NCI-H1417 (cell line): ENCODE results near the gene NCAPH2.

Experiments used
- DNase-seq, 3 experiments: peaks; one replicate each; lab custom pipeline; 2025; lab: John Stamatoyannopoulos, UW

Gene NCAPH2

GRCh38 chr22:50490531-50491308 lies 17.3 kb upstream of the NCAPH2 start:
- DNase-seq, result no peak

GRCh38 chr22:50497093-50497492 lies 10.9 kb upstream of the NCAPH2 start:
- no peak for DNase-seq

DNA sequence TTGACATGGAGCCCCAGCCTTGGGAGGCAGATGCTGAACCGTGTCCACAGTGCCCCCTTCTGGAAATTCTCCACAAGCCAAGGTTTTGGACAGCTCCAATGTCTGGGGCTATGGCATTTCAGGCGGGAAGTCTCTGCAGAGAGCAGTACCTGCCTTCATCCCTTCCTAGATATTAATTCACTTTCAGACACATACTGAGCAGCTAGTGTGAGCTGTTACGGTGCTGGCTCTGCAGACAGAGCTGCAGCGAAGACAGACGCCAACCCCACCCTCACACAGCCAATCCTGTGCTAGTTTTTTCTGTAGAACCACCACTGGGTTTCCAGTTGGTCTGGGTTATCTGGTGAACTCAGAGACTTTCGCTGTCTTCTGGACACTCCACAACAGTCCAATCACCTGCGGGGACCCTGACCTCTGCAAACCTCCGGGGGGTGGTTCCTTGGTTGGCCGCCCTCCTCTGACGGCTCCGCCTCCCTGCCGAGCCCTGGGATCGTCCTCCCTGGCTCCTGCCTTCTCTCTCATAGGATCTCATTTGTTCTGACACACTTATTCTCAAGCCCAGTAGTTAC lies 9.6 kb upstream of the NCAPH2 start:
- DNase-seq, result peak in 2 of 3 experiments; percentile 35 to 61

DNA sequence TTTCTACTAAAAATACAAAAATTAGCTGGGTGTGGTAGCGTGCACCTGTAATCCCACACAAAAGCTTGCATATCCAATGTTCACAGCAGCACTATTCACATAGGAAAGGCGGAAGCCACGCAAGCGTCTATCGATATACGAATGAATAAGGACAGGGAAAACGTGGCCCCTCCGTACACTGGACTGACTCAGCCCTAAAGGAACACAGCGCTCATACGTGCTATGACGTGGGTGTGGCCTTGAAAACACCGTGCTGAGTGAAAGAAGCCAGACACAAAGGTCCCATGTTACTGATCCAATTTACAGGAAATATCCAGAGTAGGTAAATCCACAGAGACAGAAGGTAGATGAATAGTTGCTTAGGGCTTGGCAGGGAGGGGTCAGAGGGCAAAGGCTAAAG lies 7.6 kb upstream of the NCAPH2 start:
- no peak for DNase-seq

GRCh38 chr22:50502096-50502495 lies 5.9 kb upstream of the NCAPH2 start:
- DNase-seq, result no peak

DNA sequence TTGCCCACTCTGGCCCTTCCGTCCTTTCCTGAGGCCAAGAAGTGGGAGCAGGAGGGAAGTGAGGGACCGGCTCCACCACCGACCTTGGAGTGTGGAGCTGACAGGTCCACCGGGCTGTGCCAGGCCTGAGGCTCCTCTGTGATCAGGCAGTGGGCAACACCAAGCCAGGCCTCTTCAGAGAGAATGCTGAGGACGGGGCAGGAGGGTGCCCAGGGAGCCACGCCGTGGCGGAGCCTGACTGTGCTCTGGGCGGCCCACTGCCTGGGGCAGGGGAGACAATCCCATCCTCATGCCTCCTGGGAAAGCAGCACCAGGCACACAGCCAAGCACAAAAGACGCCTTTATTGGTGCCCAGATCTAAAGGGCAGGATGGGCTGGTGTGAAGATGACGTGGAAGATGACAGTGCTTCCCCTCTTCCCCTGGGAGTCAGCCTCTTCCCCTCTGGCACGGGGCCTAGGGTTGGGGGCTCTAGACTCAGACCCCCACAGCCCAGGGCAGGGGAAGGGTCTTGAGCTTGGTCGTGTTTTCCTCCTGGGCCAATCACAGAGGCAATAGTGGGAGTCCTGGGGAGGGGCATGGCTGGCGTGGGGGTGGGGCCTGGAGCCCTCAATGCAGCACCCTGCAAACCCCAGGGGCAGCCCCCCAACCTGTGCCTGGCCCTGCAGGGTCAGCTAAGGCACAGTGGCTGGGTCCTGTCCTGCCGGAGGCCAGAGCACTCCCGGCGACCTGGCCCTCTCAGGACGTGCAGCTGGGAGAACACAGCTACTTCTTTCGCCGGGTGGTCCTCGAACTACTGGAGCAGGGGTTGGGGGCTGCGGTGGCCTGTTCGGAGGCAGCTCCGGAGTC lies 5.2 kb upstream of the NCAPH2 start:
- no peak for DNase-seq

GRCh38 chr22:50503475-50504145 lies 4.4 kb upstream of the NCAPH2 start:
- no peak for DNase-seq

DNA sequence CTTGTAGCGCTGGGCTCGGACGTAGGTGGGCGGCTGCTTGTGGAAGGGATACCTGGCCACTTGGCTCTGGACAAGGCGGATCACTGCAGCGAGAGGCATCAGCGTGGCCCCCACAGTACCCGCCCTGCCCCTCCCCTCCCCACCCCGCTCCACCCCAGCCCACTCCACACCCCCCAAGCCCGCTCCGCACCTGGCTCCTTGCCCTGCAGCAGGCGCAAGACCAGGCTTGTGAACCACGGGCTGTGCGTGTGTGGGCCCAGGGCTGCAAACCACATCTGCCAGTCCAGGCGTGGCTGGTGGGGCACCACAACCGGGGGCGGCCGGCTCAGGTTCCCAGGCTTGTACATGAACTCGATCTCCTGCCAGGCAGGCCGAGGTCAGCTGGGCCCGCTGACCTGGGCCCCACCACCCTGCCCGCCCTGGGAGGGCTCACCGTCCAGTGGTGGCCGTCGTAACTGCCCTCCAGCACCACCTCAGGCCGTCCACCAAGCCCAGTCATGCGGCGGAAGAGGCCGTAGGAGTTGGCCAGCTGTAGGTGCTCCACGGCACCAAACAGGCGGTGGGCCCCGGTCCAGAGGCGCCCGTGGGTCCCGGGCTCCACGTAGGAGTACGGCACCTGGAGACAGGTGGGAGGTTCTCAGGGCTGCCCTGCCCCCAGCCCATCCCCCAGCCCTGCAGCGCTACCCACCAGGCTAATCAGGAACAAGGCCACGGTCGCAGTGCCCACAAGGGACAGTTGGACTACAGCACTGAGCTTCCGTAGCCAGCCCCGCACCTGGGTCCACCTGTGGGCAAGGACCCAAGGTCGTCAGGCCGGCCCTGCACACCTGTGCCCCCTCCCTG lies 3.4 kb upstream of the NCAPH2 start:
- no peak for DNase-seq

DNA sequence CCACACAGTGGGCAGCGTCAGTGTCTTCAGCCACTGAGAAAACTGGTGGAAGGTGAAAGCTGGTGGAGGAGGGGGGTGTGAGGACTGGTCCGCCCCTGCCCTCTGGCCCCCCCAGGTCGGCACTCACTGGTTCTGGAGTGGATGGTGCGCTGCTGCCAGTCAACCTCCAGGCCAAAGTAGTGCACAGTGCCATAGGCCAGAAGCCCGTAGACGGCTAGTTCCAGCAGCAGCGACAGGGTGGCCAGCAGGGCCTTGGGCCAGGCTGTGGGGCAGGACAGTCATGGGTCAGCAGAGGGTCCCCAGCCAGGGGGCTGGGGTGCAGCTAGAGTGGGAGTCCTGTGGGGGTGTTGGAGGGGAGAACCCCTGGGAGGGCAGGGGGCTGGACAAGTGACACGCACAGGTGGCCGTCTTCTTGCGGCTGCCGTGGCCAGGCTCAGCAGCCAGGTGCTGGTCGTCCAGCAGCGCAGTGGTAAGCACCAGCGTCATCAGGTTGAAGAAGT lies 2.7 kb upstream of the NCAPH2 start:
- no peak for DNase-seq

GRCh38 chr22:50505776-50506610 lies 2.0 kb upstream of the NCAPH2 start:
- peak in 2 of 3 experiments; percentile 76 to 93 for DNase-seq

GRCh38 chr22:50506611-50507420 lies 1.2 kb upstream of the NCAPH2 start:
- DNase-seq, result peak in 1 of 3 experiments; percentile 87

- peak in 1 of 3 experiments; percentile 87 for DNase-seq
These were observed 518 bp upstream of the NCAPH2 start, which contains the start of gene LMF2 for GRCh38 chr22:50507421-50507990. LMF2 (minus strand) TSS chr22:50507702; CDS start chr22:50507675, 27 bp downstream.

GRCh38 chr22:50508897-50509296 lies 873 bp downstream of the NCAPH2 start:
- DNase-seq, result peak in 1 of 3 experiments; percentile 22

DNA sequence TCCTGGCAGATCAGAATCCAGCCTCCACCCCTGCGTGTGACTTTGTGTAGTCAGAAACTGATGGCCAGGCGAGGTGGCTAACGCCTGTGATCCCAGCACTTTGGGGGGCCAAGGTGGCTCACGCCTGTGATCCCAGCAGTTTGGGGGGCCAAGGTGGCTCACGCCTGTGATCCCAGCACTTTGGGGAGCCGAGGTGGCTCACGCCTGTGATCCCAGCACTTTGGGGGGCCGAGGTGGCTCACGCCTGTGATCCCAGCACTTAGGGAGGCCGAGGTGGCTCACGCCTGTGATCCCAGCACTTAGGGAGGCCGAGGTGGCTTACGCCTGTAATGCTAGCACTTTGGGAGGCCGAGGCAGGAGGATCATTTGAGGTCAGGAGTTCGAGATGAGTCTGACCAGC lies 5.2 kb downstream of the NCAPH2 start:
- no peak for DNase-seq

- DNase-seq, result no peak
These were observed 8.0 kb downstream of the NCAPH2 start for GRCh38 chr22:50516068-50516467.

GRCh38 chr22:50516891-50517290 lies 8.9 kb downstream of the NCAPH2 start:
- no peak for DNase-seq

- no peak for DNase-seq
These were observed 9.7 kb downstream of the NCAPH2 start for GRCh38 chr22:50517495-50518260.

GRCh38 chr22:50518606-50519005 lies 10.6 kb downstream of the NCAPH2 start:
- DNase-seq, result no peak
